EH (cell line): ENCODE measurements around the gene HNRNPH3.

Source experiments
- DNase-seq: peaks from one replicate; pipeline ENCODE4 v3.0.0-alpha.2; 2015; ENCODE audit warnings: low read depth

HNRNPH3 gene

GRCh38 chr10:68332259-68333057 lies 594 bp downstream of the HNRNPH3 start, which contains the start of gene PBLD:
Gene PBLD (minus strand): TSS chr10:68332928. CDS start chr10:68306844, 26,084 bp downstream.
- DNase-seq = peak; percentile 85

- peak; percentile 77 for DNase-seq
These were observed 1.2 kb downstream of the HNRNPH3 start for GRCh38 chr10:68333058-68333395.

GRCh38 chr10:68333440-68334431 lies 1.9 kb downstream of the HNRNPH3 start:
- DNase-seq = peak; percentile 9

GRCh38 chr10:68334672-68335467 lies 3.0 kb downstream of the HNRNPH3 start:
- no peak for DNase-seq

GRCh38 chr10:68336754-68337351 lies 5.0 kb downstream of the HNRNPH3 start:
- DNase-seq = no peak

DNA sequence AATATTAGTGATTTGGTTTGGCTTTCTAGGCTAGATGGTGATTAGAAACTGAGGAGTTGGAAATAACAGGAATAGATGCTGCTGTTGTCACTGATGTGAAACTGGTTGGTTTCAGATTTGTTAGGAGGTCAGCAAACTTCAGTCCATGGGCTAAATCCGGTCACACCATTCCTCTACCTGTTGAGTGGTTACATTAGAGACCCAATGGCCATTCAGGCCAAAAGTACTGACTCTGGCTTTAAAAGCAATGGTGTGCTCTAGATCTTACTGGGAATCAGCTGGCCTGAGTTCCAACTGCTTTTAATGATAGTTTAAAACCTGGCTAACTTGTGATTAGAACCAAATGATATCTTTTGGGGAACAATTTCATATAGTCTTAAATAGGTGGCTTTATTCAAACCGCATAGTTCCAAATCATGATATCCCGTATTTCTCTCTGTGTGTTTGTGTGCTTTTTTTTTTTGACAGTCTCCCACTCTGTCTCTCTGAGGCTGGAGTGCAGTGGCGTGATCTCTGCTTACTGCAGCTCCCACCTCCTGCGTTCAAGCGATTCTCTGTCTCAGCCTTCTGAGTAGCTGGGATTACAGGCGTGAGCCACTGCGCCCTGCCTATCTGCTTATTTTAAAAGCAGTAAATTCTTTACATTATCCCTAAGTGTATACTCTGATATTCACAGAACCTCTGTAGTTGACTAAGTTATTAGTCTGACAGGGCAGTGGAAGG lies 8.7 kb downstream of the HNRNPH3 start:
- DNase-seq = no peak

- DNase-seq = no peak
These were observed 11.1 kb downstream of the HNRNPH3 start for GRCh38 chr10:68342909-68343516.

DNA sequence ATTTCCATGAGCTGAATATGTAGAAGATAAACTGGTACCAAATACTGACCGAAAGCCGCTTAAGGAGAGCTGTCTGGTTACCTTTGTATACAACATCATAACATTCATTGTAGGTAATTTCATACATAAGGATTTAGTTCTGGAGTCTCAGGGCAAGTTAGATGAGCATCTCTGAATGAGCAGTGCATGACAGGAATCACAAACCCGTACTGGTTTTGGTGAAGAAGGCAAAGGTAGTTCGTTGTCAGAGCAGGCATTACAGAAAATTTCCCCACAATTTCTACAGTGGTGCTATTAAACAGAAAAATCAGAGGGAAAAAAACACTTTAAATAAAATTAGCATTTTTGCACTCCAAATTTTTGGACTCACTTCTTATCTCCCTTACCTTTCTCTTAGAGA lies 13.8 kb downstream of the HNRNPH3 start:
- no peak for DNase-seq

DNA sequence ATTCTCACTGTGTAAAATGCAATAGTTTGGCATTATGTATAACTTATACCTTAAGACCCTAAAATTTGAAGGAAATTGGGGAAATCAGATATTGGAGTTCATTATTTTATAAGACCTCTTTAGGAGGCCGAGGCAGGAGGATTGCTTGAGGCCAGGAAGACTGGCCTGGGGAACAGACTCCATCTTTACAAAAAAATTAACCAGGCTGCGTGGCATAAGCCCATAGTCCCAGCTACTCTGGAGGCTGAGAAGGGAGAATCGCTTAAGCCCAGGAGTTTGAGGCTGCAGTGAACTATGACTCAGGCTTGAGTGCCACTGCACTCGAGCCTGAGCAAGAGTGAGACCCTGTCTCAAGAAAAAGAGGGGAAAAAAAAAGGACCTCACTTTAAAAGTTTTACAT lies 14.9 kb downstream of the HNRNPH3 start:
- no peak for DNase-seq

- DNase-seq = peak; percentile 60
These were observed 16.4 kb downstream of the HNRNPH3 start for GRCh38 chr10:68348265-68348741.

DNA sequence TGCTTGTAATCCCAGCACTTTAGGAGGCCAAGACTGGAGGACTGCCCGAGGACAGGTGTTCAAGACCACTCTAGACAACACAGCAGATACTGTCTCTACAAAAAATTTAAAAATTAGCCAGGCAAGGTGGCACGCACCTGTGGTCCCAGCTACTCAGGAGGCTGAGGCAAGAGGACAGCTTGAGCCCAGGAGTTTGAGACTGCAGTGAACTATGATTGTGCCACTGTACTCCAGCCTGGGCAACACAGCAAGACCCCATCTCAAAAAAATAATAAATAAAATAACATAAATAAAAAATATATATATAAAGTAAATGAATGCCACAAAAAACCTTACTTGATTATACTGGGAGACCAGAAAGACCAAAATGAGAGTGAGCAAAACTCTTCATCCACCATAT lies 21.7 kb downstream of the HNRNPH3 start:
- no peak for DNase-seq

DNA sequence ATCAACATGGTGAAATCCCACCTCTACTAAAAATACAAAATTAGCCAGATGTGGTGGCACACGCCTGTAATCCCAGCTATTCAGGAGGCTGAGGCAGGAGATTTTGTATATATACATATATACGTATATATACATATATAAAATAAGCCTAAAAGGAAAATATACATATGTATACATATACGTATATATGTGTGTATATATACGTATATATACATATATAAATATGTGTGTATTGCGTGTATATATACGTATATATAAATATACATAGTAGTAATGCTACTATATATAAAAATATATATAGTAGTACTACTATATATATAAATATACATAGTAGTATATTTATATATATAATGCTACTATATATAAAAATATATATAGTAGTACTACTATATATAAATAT lies 27.3 kb downstream of the HNRNPH3 start:
- DNase-seq = no peak

GRCh38 chr10:68362590-68362989 lies 30.7 kb downstream of the HNRNPH3 start:
- no peak for DNase-seq

GRCh38 chr10:68364101-68364886 lies 32.4 kb downstream of the HNRNPH3 start:
- peak; percentile 7 for DNase-seq

DNA sequence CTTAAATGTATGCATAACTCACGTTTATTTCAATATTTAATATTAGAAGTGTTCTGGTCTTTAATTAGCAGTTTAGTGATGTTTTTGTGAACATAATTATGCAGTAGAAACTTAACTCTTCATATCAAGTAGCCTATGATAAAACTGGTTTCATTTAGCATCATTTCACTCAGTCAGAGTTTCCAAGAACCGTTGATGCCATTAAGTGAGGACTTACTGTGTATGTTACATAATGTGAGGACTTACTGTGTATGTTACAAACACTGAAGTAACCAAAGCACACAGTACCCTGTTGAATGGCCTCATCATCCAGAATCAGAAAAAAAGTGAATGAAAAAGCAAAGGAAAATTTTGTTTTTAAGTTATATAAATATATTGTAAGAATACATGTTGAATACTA lies 33.7 kb downstream of the HNRNPH3 start:
- DNase-seq = no peak

- DNase-seq = no peak
These were observed 34.7 kb downstream of the HNRNPH3 start for GRCh38 chr10:68366600-68366999.

- no peak for DNase-seq
These were observed 35.3 kb downstream of the HNRNPH3 start for GRCh38 chr10:68367121-68367520.

- no peak for DNase-seq
These were observed 39.7 kb downstream of the HNRNPH3 start for GRCh38 chr10:68371604-68372003.

DNA sequence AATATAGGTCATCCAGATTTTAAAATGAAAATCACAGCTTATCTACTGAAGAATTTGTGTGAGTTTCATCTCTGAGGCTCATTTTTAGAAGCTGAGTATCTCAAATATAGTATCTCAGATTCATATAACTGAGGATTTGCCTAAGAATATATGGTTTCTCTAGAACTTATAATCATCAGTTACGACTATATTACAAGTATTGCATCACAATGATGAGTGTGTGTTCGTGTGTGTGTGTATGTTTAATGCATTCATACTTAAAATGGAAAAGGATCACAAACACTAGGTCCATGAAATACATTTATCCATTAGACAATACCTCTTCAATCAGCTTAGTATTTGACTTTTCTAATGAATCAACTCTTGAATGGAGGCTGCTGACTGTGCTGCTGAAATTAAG lies 53.9 kb downstream of the HNRNPH3 start:
- no peak for DNase-seq
